CMK (cell line): ENCODE measurements around the gene SCYGR1.
"Not testable (repeated sequence)": the region's sequence is repeated elsewhere in the genome, so short reads cannot be mapped to it uniquely, and the experiment has no call there.

Experiments used
- DNase-seq: peaks from one replicate; pipeline ENCODE4 v3.0.0-alpha.2; 2010; ENCODE audit warnings: low read depth

Gene SCYGR1

GRCh38 chr2:227402959-227403358, 15.2 kb upstream of the SCYGR1 start:
- no peak for DNase-seq

DNA sequence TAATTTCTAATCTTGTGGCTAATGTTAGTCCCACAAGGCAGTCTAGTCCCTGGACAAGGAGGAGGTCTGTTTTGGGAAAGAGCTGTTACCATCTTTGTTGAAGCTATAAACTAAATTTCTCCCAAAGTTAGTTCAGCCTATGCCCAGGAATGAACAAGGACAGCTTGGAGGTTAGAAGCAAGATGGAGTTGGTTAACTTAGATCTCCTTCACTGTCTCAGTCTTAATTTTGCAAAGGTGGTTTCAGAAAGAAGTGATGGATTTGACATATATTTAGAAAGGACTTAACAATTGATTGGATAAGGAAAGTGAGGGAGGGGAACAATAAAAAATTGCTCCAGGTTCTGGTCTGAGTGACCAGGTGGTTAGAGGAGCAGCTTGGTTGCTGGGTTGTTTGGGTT, 14.6 kb upstream of the SCYGR1 start:
- DNase-seq: no peak

DNA sequence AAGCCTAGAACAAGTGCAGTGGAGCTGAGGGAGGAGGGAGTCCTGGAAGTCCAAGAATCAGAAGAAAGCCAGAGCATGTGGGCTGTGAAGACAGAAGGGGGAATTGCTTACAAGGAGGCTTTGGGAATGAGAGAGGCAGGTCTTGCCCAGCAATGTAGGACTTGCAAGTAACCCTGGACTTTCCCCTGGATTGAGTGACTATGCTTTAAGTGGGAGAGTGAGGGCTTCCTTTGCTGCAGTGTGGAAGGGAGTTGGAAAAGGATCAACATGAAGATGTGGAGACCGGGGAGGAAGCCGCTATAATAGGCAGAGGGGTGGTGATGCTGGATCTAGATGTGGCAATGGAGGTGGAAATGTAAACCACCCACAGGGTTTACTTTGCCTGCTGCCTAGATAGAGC, 13.8 kb upstream of the SCYGR1 start:
- no peak for DNase-seq

- no peak for DNase-seq
Measured at GRCh38 chr2:227398684-227399670, 11.2 kb upstream of the SCYGR1 start.

- DNase-seq: no peak
Measured at GRCh38 chr2:227397562-227397961, 9.8 kb upstream of the SCYGR1 start.

GRCh38 chr2:227395556-227395955, 7.8 kb upstream of the SCYGR1 start:
- DNase-seq: no peak

GRCh38 chr2:227394401-227394800, 6.7 kb upstream of the SCYGR1 start:
- DNase-seq: no peak

- no peak for DNase-seq
Measured at GRCh38 chr2:227390468-227391256, 2.9 kb upstream of the SCYGR1 start.

DNA sequence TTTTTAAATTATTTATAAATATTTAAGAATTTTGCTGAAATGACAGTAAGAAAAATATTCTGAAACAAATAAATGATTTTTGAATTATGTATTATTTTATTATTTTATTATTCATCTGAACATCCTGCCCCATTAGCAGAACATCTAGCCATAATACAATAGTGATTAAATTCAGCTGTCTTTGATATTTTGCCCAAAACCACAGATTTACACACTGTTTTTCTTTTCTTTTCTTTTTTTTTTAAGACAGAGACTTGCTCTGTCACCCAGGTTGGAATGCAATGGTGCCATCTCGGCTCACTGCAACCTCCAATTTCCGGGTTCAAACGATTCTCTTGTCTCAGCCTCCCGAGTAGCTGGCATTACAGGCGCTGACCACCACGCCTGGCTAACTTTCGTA, 1.9 kb upstream of the SCYGR1 start:
- no peak for DNase-seq

DNA sequence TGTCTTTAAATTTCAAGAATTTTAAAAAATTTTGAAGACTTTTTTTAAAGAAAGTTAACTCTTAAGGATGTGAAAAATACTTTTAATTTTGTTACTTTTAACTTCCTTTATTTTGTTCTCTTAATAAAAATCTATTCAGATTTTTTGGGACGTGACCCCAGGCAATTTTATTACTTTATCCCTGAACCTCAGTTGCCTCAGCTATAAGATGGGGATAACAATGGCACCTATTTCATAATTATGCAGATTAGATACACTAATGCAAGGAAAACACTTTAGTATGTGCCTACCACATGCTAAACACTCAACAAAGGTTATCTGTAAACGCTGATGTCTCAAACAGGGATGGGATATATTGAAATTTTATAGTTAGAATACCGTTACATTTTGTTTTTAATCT, 1.5 kb upstream of the SCYGR1 start:
- no peak for DNase-seq

GRCh38 chr2:227388537-227389011, 825 bp upstream of the SCYGR1 start:
- no peak for DNase-seq

- no peak for DNase-seq
Measured at GRCh38 chr2:227386630-227387029, 1.1 kb downstream of the SCYGR1 start.

DNA sequence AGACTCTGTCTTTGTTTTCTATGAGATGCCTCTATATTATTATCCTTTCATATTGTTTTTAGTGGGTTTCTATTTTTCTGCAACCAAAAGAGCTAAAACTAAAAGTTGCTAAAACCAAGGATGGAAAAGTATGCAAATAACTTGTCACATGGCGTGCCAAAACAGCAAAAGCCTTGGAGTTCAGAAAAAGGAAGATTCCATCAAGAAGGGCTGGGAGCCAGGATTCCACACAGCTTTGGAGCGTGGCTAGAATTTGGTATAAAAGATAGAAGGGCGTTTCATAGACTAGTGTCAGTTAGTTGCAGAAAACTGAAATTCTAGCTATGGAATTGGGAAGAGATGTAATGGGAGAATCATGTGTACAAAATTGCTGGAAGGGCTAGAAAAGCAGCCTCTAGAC, 4.1 kb downstream of the SCYGR1 start:
- no peak for DNase-seq

DNA sequence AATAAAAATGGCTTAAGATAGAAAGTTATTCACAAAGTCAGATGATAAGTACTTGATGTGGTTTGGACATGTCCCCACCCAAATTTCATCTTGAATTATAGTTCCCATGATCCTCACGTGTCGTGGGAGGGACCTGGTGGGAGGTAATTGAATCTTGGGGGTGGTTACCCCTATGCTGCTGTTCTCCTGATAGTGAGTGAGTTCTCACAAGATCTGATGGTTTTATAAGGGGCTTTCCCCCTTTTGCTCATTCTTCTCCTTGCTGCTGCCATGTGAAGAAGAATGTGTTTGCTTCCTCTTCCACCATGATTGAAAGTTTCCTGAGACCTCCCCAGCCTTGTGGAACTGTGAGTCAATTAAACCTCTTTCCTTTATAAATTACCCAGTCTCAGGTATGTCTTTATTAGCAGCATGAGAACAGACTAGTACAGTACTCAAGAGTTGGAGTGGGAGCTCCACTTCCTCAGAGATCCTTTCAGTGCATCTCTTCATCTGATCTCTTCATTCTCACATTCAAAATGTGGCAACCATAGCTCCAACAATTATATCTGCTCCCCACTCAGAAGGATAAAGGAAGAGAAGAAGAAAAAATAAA, 5.4 kb downstream of the SCYGR1 start:
- not testable (repeated sequence) for DNase-seq

DNA sequence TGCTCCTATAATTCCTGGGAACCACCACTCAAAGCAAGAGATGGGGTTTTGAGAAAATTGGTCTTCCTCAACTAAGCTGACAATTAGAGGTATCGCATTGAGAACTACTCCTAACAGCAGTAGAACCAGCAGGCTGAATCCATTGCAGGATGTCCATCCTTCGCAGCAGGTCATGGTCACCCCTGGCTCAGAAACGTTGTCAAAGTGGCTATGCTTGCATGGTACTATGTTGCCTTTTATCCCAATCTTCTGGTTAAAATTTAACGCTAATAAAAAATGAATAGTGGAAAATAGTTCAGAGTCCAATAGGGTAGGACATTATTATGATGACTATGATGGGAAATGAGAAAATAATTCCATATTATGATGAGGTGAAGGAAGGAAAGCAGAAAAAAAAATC, 8.7 kb downstream of the SCYGR1 start, which contains the start of gene TM4SF20:
Gene TM4SF20, minus strand, starts transcription at position 212 of the 400 bp plus-strand sequence. Its CDS starts 38 bp downstream, at position 174.
- DNase-seq: no peak

- no peak for DNase-seq
Measured at GRCh38 chr2:227378371-227378782, 9.4 kb downstream of the SCYGR1 start.

GRCh38 chr2:227377467-227378351, 10.0 kb downstream of the SCYGR1 start:
- no peak for DNase-seq

- no peak for DNase-seq
Measured at GRCh38 chr2:227376656-227377396, 10.9 kb downstream of the SCYGR1 start.

- DNase-seq: no peak
Measured at GRCh38 chr2:227374158-227374557, 13.6 kb downstream of the SCYGR1 start.

DNA sequence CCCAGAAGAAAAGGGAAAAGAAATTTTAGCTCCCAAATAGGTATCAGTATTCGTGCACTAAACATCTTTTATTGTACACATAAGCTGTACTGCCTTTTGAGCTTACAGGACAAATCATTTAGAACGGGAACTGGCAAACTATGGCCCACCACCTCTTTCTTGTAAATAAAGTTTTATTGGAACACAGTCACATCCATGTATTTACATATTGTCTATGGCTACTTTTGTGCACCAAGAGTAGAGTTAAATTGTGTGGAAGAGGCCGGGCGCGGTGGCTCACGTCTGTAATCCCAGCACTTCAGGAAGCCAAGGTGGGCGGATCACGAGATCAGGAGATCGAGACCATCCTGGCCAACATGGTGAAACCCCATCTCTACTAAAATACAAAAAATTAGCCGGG, 14.4 kb downstream of the SCYGR1 start:
- DNase-seq: no peak
